ENCODE results near the gene LCN15. TPM values are rescaled to one million over a fixed set of nuclear protein-coding genes. Genes with fewer than 3 reads are reported as not detected.
"Not testable (repeated sequence)": the region's sequence is repeated elsewhere in the genome, so short reads cannot be mapped to it uniquely, and the experiment has no call there.

The LCN15 gene
- polyA plus RNA-seq, 3 donors from 2014 or later = not detected

GRCh38 chr9:136790640-136791515 lies 26.6 kb upstream of the LCN15 start, which contains the start of gene TMEM141:
TMEM141 (plus strand) TSS chr9:136791344; CDS start chr9:136791371, 27 bp downstream.
- peak within 1 kb of the TSS; percentile 75 to 89 (median 86) for H3K27ac Mint-ChIP-seq
- H3K27me3 Mint-ChIP-seq (ENCODE audit: low read depth in 3 of 3) = peaks cover 2 to 4% (median 2%) of the 10 kb centered on the region in 3 donors
- H3K9me3 Mint-ChIP-seq = no peaks in the 10 kb centered on the region
- H3K4me1 Mint-ChIP-seq = peaks cover 37% of the 10 kb centered on the region in 2 donors
- H3K36me3 Mint-ChIP-seq = no peaks in the 10 kb centered on the region
- DNase-seq = peak; percentile 99 to 100 (median 100)
- peak within 1 kb of the TSS; percentile 72 to 85 (median 79) for H3K4me3 Mint-ChIP-seq

GRCh38 chr9:136789523-136789937 lies 25.2 kb upstream of the LCN15 start:
- Mint-ChIP-seq H3K4me3 (peak overlapping the region in 4 of 5 donors; percentile 73 to 79 (median 75)), H3K27ac (peak overlapping the region; percentile 75 to 95 (median 88)), H3K36me3 (no peaks in the 10 kb centered on the region), H3K9me3 (no peaks in the 10 kb centered on the region), H3K4me1 (peaks cover 37% of the 10 kb centered on the region in 2 donors), H3K27me3 (ENCODE audit: low read depth in 3 of 3) (peaks cover 2 to 7% (median 2%) of the 10 kb centered on the region in 3 donors)
- DNase-seq = no peak

GRCh38 chr9:136788644-136789522 lies 24.6 kb upstream of the LCN15 start:
- peaks cover 37% of the 10 kb centered on the region in 2 donors for H3K4me1 Mint-ChIP-seq

DNA sequence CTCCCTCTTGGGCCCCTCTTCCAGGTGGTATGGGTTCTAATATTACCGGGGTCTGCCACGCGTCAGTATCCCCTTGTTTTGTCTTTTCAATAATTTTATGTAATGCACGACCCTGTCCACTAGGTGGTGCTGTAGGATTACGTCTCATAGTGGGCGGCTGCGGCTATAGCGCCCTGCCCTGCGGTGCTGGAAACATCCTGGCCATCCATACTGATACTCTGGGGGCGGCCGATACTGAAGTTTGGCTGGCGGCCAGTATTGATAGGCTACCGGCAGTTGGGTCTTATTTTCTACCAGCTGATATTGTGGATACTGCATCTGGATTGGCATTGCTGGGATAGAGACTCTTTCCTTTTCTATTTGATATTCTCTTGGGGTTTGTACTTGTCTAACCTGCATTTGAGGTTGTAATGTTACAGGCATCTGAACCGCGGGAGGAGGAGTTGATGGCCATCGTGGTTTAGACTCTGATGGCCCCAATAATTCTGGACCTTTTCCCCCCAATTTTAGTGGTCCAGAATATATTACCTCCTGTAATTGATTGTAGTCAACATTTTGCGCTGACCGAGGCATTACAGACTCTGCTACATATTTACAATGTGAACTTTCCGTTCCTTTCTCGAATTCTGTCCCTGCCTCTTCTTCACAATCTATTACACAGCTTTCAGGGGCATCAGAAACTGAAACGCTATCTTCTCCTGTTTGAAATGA lies 23.5 kb upstream of the LCN15 start:
- Mint-ChIP-seq H3K27me3 (ENCODE audit: low read depth in 3 of 3) (peaks cover 0 to 7% (median 2%) of the 10 kb centered on the region in 3 donors), H3K36me3 (no peaks in the 10 kb centered on the region), H3K9me3 (no peaks in the 10 kb centered on the region), H3K4me3 (peak overlapping the region; percentile 73 to 80 (median 76)), H3K27ac (peak overlapping the region; percentile 83 to 95 (median 88)), H3K4me1 (peaks cover 32 to 37% of the 10 kb centered on the region in 2 donors)
- DNase-seq = peak; percentile 77 to 81 (median 80)

More at GRCh38 chr9:136788644-136789522, 24.6 kb upstream of the LCN15 start:
- H3K36me3 Mint-ChIP-seq; H3K27me3 Mint-ChIP-seq (ENCODE audit: low read depth in 3 of 3); H3K9me3 Mint-ChIP-seq: not testable (repeated sequence)
- H3K4me3 Mint-ChIP-seq = peak overlapping the region; percentile 73 to 80 (median 76)
- DNase-seq = peak; percentile 58 to 63 (median 61)
- peak overlapping the region; percentile 83 to 95 (median 88) for H3K27ac Mint-ChIP-seq

- not testable (repeated sequence) for H3K36me3 Mint-ChIP-seq; DNase-seq; H3K27ac Mint-ChIP-seq; H3K9me3 Mint-ChIP-seq; H3K27me3 Mint-ChIP-seq (ENCODE audit: low read depth in 3 of 3); H3K4me3 Mint-ChIP-seq
- H3K4me1 Mint-ChIP-seq = peaks cover 28 to 33% of the 10 kb centered on the region in 2 donors
These were observed 22.7 kb upstream of the LCN15 start for GRCh38 chr9:136786983-136787382.

- no peak overlapping the region for H3K27ac Mint-ChIP-seq
- H3K4me1 Mint-ChIP-seq = peaks cover 26 to 31% of the 10 kb centered on the region in 2 donors
- H3K9me3 Mint-ChIP-seq = no peaks in the 10 kb centered on the region
- H3K4me3 Mint-ChIP-seq = no peak overlapping the region
- no peaks in the 10 kb centered on the region for H3K36me3 Mint-ChIP-seq
- no peak for DNase-seq
- H3K27me3 Mint-ChIP-seq (ENCODE audit: low read depth in 3 of 3) = peaks cover 0 to 8% (median 2%) of the 10 kb centered on the region in 3 donors
These were observed 22.1 kb upstream of the LCN15 start for GRCh38 chr9:136786451-136786850.

DNA sequence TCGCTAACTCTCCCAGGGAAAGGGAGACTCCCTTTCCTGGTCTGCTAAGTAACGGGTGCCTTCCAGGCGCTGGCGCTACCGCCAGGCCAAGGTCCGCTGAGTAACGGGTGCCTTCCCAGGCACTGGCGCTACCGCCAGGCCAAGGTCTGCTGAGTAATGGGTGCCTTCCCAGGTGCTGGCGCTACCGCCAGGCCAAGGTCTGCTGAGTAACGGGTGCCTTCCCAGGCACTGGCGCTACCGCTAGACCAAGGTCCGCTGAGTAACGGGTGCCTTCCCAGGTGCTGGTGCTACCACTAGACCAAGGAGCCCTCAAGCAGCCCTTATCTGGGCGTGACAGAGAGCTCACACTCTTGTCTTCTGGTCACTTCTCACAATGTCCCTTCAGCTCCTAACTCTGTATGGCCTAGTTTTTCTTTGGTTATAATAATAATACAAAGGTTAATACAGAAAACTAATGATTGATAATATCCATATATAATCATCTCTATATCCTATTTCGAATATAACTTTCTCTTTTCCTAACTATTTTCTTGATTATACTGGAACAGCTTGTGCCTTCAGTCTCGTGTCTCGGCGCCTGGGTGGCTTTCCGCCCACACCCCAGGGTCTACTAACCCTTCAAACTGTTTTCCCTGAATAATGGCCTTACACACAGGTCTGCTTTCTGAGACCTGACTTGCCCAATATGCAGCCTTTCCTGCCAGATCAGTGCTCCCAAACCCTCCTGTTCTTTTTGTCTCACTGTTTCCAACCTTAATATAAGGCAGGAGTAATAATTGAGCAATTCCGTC lies 21.4 kb upstream of the LCN15 start:
- not testable (repeated sequence) for DNase-seq; H3K9me3 Mint-ChIP-seq; H3K4me3 Mint-ChIP-seq; H3K27me3 Mint-ChIP-seq (ENCODE audit: low read depth in 3 of 3); H3K36me3 Mint-ChIP-seq; H3K27ac Mint-ChIP-seq
- H3K4me1 Mint-ChIP-seq = peaks cover 26 to 31% of the 10 kb centered on the region in 2 donors

DNA sequence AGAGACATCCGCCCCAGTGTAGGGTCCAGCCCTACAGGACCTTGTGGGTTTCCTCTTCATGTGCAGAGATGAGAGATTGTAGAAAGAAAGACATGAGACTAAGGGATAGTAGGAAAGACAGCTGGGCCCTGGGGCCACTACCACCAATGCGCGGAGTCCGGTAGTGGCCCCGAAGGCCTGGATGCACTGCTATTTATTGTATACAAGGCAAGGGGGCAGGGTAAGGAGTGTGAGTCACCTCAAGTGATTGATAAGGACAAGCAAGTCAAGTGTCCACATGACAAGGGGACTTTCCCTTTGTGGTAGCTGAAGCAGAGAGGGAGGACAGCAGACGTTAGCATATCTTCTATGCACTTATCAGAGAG lies 20.7 kb upstream of the LCN15 start:
- peaks cover 22 to 25% of the 10 kb centered on the region in 2 donors for H3K4me1 Mint-ChIP-seq
- H3K36me3 Mint-ChIP-seq = no peaks in the 10 kb centered on the region
- H3K9me3 Mint-ChIP-seq = no peaks in the 10 kb centered on the region
- H3K27ac Mint-ChIP-seq = peak overlapping the region in 2 of 6 donors; percentile 20 to 36
- H3K4me3 Mint-ChIP-seq = no peak overlapping the region
- DNase-seq = no peak
- peaks cover 2 to 6% (median 3%) of the 10 kb centered on the region in 3 donors for H3K27me3 Mint-ChIP-seq (ENCODE audit: low read depth in 3 of 3)

GRCh38 chr9:136784249-136784996 lies 20.1 kb upstream of the LCN15 start:
- DNase-seq = no peak
- peaks cover 20 to 22% of the 10 kb centered on the region in 2 donors for H3K4me1 Mint-ChIP-seq
- no peak overlapping the region for H3K27ac Mint-ChIP-seq

DNA sequence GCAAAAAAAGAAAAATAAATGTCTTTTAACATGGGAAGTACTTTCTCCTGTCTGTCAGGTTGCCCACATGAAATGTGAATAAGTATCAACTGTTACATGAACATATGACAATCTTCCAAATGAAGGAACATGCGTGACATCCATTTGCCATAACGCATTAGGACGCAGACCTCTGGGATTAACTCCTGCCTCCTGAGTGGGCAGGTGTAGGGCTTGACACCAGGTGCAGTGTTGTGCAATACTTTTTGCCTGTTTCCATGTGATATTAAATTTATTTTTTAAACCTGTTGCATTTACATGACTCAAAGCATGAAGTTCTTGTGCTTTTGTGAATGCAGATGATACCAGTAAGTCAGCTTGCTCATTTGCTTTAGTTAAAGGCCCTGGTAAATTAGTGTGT lies 18.1 kb upstream of the LCN15 start:
- Mint-ChIP-seq H3K36me3 (peaks cover 0 to 3% (median 0%) of the 10 kb centered on the region in 3 donors), H3K9me3 (peaks cover 0 to 2% (median 0%) of the 10 kb centered on the region in 6 donors)

More at GRCh38 chr9:136784249-136784996, 20.1 kb upstream of the LCN15 start:
- H3K9me3 Mint-ChIP-seq = no peaks in the 10 kb centered on the region
- no peak overlapping the region for H3K4me3 Mint-ChIP-seq
- no peaks in the 10 kb centered on the region for H3K36me3 Mint-ChIP-seq
- H3K27me3 Mint-ChIP-seq (ENCODE audit: low read depth in 3 of 3) = peaks cover 2 to 6% (median 5%) of the 10 kb centered on the region in 3 donors

DNA sequence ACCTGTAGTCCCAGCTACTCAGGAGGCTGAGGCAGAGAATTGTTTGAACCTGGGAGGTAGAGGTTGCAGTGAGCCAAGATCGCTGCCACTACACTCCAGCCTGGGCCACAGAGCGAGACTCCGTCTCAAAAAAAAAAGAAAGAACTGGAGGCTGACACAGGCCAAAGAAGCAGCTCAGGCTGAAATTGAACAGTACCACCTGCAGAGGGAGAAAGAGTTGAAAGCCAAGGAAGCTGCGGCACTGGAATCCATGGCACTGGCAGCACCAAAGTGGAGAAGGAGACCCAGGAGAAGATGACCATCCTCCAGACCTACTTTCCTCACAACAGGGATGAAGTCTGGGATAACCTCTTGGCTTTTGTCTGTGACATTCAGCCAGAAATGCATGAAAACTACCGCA lies 15.5 kb upstream of the LCN15 start:
- no peak overlapping the region for H3K4me3 Mint-ChIP-seq
- DNase-seq = no peak
- H3K36me3 Mint-ChIP-seq = peaks cover 0 to 3% (median 0%) of the 10 kb centered on the region in 3 donors
- H3K27me3 Mint-ChIP-seq (ENCODE audit: low read depth in 3 of 3) = peaks cover 3 to 10% (median 5%) of the 10 kb centered on the region in 3 donors
- H3K4me1 Mint-ChIP-seq = no peaks in the 10 kb centered on the region
- peaks cover 0 to 2% (median 0%) of the 10 kb centered on the region in 6 donors for H3K9me3 Mint-ChIP-seq
- H3K27ac Mint-ChIP-seq = no peak overlapping the region

More for the DNA sequence above, 18.1 kb upstream of the LCN15 start:
- peaks cover 4 to 8% (median 5%) of the 10 kb centered on the region in 3 donors for H3K27me3 Mint-ChIP-seq (ENCODE audit: low read depth in 3 of 3)
- H3K27ac Mint-ChIP-seq = no peak overlapping the region
- no peak for DNase-seq
- H3K4me3 Mint-ChIP-seq = no peak overlapping the region
- H3K4me1 Mint-ChIP-seq = peaks cover 0 to 2% of the 10 kb centered on the region in 2 donors

GRCh38 chr9:136777359-136777758 lies 13.0 kb upstream of the LCN15 start:
- H3K27me3 Mint-ChIP-seq (ENCODE audit: low read depth in 3 of 3) = peaks cover 3 to 10% (median 5%) of the 10 kb centered on the region in 3 donors
- H3K4me1 Mint-ChIP-seq = no peaks in the 10 kb centered on the region
- DNase-seq = no peak
- H3K4me3 Mint-ChIP-seq = no peak overlapping the region
- no peak overlapping the region for H3K27ac Mint-ChIP-seq
- peaks cover 0 to 3% (median 0%) of the 10 kb centered on the region in 3 donors for H3K36me3 Mint-ChIP-seq
- H3K9me3 Mint-ChIP-seq = peaks cover 0 to 2% (median 0%) of the 10 kb centered on the region in 6 donors
